DOHH2 (cell line): Measurements from ENCODE around the gene NFIA.

ENCODE experiments used
- EZH2phosphoT487 ChIP-seq: fragments of 200-600 bp; sonication (generic); IDR thresholded peaks from 2 replicates; pipeline ENCODE4 v1.6.1; 2017; ENCODE audit warnings: borderline replicate concordance, mild to moderate bottlenecking, antibody characterized with exemption, low read length, moderate library complexity, mixed read lengths
- TF ChIP-seq, protein P1 (sequence below): fragments of 200-600 bp; sonication (generic); IDR thresholded peaks from one replicate; pipeline ENCODE4 v1.5.1; 2014; ENCODE audit warnings: antibody characterized with exemption, mild to moderate bottlenecking, low read depth, low read length; ENCODE audit not compliant: poor library complexity, severe bottlenecking

DNA sequence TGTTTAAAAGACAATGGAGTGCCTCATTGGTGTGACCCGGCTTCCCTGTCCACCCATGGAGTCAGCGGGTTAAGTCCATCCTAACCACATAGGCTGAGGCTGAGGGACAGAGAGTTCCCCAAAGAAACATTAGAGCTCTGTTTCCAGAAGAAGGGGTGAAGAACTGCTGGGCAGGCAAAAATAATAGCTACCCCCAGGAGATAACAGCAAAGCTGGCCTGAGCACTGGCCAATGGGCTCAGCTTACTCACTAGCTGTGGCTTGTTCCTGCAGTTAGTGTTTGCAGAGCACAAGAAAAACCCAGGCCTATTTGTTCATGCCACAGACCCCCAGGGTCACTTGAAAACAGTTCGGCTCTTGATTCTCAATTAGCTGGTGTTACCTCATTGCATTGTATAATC is 311.2 kb downstream of the NFIA start:
- TF ChIP-seq, protein P1, sequence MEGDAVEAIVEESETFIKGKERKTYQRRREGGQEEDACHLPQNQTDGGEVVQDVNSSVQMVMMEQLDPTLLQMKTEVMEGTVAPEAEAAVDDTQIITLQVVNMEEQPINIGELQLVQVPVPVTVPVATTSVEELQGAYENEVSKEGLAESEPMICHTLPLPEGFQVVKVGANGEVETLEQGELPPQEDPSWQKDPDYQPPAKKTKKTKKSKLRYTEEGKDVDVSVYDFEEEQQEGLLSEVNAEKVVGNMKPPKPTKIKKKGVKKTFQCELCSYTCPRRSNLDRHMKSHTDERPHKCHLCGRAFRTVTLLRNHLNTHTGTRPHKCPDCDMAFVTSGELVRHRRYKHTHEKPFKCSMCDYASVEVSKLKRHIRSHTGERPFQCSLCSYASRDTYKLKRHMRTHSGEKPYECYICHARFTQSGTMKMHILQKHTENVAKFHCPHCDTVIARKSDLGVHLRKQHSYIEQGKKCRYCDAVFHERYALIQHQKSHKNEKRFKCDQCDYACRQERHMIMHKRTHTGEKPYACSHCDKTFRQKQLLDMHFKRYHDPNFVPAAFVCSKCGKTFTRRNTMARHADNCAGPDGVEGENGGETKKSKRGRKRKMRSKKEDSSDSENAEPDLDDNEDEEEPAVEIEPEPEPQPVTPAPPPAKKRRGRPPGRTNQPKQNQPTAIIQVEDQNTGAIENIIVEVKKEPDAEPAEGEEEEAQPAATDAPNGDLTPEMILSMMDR: no peak
- no peak for TF ChIP-seq EZH2phosphoT487
